ENCODE results near the gene INTU. TPM values are rescaled to one million over a fixed set of nuclear protein-coding genes. Genes with fewer than 3 reads are reported as not detected.

Gene INTU
- total RNA-seq, 1 donor from 2014 or later: 11.1 TPM

DNA sequence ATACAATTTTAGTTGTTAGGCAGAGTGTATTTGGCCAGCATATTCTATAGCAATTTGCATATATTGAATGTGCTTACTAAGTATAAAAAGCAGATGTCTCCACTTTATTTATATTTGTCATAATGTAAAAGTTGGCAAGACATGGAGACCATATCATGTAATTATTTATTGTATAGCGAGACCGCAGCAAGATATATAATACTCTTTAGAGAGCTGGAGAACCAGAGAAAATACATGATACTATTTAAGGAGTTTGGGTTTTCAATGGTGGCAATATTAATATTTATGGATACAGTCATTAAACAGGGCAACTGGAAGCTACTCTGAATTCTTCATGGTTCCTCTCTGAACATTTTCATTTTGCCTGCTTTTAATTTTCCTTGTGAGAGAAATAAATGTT lies 35.0 kb downstream of the INTU start:
- ATAC-seq (no peak), DNase-seq (no peak)
- Histone ChIP-seq H3K36me3 (no peaks in the 10 kb centered on the region), H3K9me3 (no peaks in the 10 kb centered on the region), H3K27me3 (ENCODE audit: low read depth) (no peaks in the 10 kb centered on the region), H3K4me3 (no peak overlapping the region), H3K27ac (no peak overlapping the region), H3K4me1 (no peaks in the 10 kb centered on the region)
- intact Hi-C loops (cut with DNase I): no loop called here
- TF ChIP-seq, protein P1, sequence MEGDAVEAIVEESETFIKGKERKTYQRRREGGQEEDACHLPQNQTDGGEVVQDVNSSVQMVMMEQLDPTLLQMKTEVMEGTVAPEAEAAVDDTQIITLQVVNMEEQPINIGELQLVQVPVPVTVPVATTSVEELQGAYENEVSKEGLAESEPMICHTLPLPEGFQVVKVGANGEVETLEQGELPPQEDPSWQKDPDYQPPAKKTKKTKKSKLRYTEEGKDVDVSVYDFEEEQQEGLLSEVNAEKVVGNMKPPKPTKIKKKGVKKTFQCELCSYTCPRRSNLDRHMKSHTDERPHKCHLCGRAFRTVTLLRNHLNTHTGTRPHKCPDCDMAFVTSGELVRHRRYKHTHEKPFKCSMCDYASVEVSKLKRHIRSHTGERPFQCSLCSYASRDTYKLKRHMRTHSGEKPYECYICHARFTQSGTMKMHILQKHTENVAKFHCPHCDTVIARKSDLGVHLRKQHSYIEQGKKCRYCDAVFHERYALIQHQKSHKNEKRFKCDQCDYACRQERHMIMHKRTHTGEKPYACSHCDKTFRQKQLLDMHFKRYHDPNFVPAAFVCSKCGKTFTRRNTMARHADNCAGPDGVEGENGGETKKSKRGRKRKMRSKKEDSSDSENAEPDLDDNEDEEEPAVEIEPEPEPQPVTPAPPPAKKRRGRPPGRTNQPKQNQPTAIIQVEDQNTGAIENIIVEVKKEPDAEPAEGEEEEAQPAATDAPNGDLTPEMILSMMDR (IDR thresholded peaks at IDR 0.05): no peak

DNA sequence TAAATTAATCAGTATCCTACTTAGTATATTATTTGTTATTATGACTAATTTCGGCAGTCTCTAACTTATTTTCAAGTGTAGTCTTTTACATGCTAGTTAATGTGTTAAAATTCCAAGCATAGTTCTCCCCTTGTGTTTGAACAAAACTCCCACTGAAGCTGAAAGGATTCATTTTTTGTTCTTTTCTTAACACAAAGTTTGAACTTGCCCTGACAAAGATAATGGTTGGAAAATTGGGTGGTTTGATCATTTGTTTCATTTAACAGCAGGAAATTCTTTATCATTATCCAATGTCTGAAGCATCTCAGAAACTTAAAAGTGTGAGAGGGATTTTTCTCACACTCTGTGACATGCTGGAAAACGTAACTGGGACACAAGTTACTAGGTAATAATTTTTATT lies 36.0 kb downstream of the INTU start:
- intact Hi-C loops (cut with DNase I): no loop called here
- no peaks in the 10 kb centered on the region for H3K27me3 ChIP-seq (ENCODE audit: low read depth)
- TF ChIP-seq, protein P1 (IDR thresholded peaks at IDR 0.05): no peak
- ATAC-seq (no peak), DNase-seq (no peak)
- no peaks in the 10 kb centered on the region for H3K36me3 ChIP-seq
- H3K4me3 ChIP-seq: no peak overlapping the region
- H3K9me3 ChIP-seq: no peaks in the 10 kb centered on the region
- no peaks in the 10 kb centered on the region for H3K4me1 ChIP-seq
- no peak overlapping the region for H3K27ac ChIP-seq

DNA sequence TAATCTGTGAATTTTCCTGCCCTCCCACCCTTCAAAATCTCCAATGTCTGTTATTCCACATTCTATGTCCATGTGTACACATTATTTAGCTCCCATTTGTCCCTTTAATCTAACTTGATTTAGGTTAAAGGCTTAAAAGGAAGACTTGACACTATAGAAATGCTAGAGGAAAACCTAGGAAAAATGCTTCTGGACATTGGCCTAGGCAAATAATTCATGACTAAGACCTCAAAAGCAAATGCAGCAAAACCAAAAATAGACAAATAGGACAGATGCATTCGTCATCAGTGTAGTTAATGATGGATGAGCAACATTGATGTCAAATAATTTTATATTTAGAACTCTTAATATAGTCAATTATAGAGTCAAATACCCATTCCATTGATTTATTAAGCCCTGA lies 36.9 kb downstream of the INTU start:
- ATAC-seq (no peak), DNase-seq (no peak)
- Histone ChIP-seq H3K4me3 (no peak overlapping the region), H3K4me1 (no peaks in the 10 kb centered on the region), H3K36me3 (no peaks in the 10 kb centered on the region), H3K27me3 (ENCODE audit: low read depth) (no peaks in the 10 kb centered on the region), H3K9me3 (no peaks in the 10 kb centered on the region), H3K27ac (no peak overlapping the region)
- intact Hi-C loops (cut with DNase I): no loop called here
- TF ChIP-seq, protein P1 (IDR thresholded peaks at IDR 0.05): no peak

DNA sequence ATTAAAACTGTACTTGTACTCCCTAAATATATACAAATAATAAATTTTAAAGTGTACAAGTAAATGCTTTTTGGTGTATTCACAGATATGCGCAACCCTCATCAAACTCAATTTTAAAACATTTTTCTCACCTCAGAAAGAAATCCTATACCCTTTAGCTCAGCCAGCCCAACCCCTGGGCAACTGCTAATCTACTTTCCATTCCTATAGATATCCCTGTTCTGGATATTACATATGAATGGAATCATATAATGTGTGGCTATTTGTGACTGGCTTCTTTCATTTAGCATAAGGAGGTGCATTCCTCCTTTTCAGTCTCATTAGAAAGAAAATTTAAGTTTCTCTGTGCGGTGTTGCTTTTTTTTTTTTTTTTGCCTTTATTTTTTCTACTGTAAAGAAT lies 39.4 kb downstream of the INTU start:
- Histone ChIP-seq H3K4me1 (no peaks in the 10 kb centered on the region), H3K36me3 (no peaks in the 10 kb centered on the region), H3K27ac (no peak overlapping the region), H3K9me3 (no peaks in the 10 kb centered on the region), H3K27me3 (ENCODE audit: low read depth) (no peaks in the 10 kb centered on the region), H3K4me3 (no peak overlapping the region)
- DNase-seq (no peak), ATAC-seq (no peak)
- TF ChIP-seq, protein P1 (IDR thresholded peaks at IDR 0.05): no peak
- intact Hi-C loops (cut with DNase I): no loop called here

DNA sequence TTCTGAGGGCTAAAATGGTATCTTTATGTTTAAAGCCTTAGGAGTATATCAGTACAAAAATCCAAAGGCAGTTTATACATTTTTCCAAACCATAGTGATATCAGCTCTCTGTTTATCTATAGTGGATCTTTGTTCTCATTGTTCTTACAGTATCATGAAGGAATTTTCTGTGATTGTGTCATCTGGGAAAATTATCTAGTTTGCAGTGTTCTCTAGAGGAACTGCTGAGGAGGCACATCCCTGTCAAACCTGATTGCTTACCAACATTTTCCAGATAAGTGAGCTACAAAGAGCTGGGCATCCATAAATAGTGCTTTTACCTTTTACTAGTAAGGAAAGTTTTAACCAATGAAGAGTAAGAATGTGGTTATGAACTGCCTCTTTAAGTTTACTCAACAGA lies 52.5 kb downstream of the INTU start:
- TF ChIP-seq, protein P1 (IDR thresholded peaks at IDR 0.05): no peak
- no peak overlapping the region for H3K4me3 ChIP-seq
- intact Hi-C loops (cut with DNase I): no loop called here
- no peak overlapping the region for H3K27ac ChIP-seq
- no peak for ATAC-seq
- H3K27me3 ChIP-seq (ENCODE audit: low read depth): no peaks in the 10 kb centered on the region
- H3K36me3 ChIP-seq: no peaks in the 10 kb centered on the region
- no peaks in the 10 kb centered on the region for H3K4me1 ChIP-seq
- no peaks in the 10 kb centered on the region for H3K9me3 ChIP-seq
- no peak for DNase-seq

DNA sequence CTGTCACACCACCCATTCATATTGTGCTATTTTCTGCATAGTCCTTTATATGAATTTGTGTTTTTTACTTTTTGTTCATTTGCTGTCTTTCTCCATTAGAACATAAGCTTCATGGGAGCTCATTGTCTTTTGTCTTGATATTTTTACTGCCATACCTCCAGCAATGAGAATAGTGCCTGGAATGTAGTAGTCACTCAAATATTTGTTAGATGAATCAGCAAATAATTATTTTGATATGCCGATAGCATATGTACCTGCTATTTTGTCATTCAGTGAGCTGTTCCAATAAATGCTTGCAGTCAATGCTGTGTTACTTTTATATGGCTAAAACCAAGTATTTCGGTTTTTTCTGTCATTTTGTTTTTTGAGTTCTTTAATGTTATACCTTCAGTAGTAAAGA lies 53.9 kb downstream of the INTU start:
- intact Hi-C loops (cut with DNase I): no loop called here
- Histone ChIP-seq H3K27ac (no peak overlapping the region), H3K4me1 (no peaks in the 10 kb centered on the region), H3K4me3 (no peak overlapping the region), H3K36me3 (no peaks in the 10 kb centered on the region), H3K9me3 (no peaks in the 10 kb centered on the region), H3K27me3 (ENCODE audit: low read depth) (no peaks in the 10 kb centered on the region)
- ATAC-seq: no peak
- no peak for DNase-seq
- TF ChIP-seq, protein P1 (IDR thresholded peaks at IDR 0.05): no peak
